T47D (cell line): Measurements from ENCODE around the gene DIS3L2.

Experiments
- DNase-seq, 2 experiments: peaks; one replicate each; pipeline versions ENCODE4 v3.0.0 to v3.0.0-alpha.2; 2011 to 2012; ENCODE audit warnings: low read depth in 1 of 2, low spot score in 1 of 2
- JUND ChIP-seq: IDR thresholded peaks from 2 replicates; pipeline ENCODE4 v1.6.1; 2012; ENCODE audit warnings: low read depth
- in situ Hi-C: cut with HindIII; loops from 2 replicates; pipeline ENCODE4 v1.10.0; 2016; ENCODE audit warnings: low sequenced_read_pairs, low pct_unique_long_range_greater_than_20kb

DIS3L2 gene

GRCh38 chr2:231924889-231925275 is 36.6 kb upstream of the DIS3L2 start:
- peak in 1 of 2 experiments; percentile 35 for DNase-seq
- in situ Hi-C loops: no loop called here

GRCh38 chr2:231925303-231926179 is 36.0 kb upstream of the DIS3L2 start:
- in situ Hi-C loops: no loop called here
- DNase-seq: peak; percentile 80
- no peak for TF ChIP-seq JUND

More at GRCh38 chr2:231924889-231925275, 36.6 kb upstream of the DIS3L2 start:
- no peak for TF ChIP-seq JUND

- peak; percentile 64 to 67 for DNase-seq
- in situ Hi-C loops: no loop called here
- TF ChIP-seq JUND: no peak
These were observed 35.3 kb upstream of the DIS3L2 start, which contains the start of gene NPPC for GRCh38 chr2:231926180-231926741. TSS of gene NPPC (minus strand) at chr2:231926396. CDS start at chr2:231926249, 147 bp downstream.

- DNase-seq: peak; percentile 44 to 56
- TF ChIP-seq JUND: no peak
- in situ Hi-C loops: no loop called here
These were observed 34.5 kb upstream of the DIS3L2 start for GRCh38 chr2:231926761-231927565.

- TF ChIP-seq JUND: no peak
- in situ Hi-C loops: no loop called here
- no peak for DNase-seq
These were observed 34.0 kb upstream of the DIS3L2 start for GRCh38 chr2:231927566-231927890.

GRCh38 chr2:231928481-231928880 is 33.0 kb upstream of the DIS3L2 start:
- in situ Hi-C loops: no loop called here
- no peak for DNase-seq
- no peak for TF ChIP-seq JUND

GRCh38 chr2:231928901-231929725 is 32.4 kb upstream of the DIS3L2 start:
- TF ChIP-seq JUND: no peak
- in situ Hi-C loops: no loop called here
- no peak for DNase-seq

- no peak for TF ChIP-seq JUND
- in situ Hi-C loops: no loop called here
- no peak for DNase-seq
These were observed 31.4 kb upstream of the DIS3L2 start for GRCh38 chr2:231929961-231930592.

GRCh38 chr2:231930593-231931281 is 30.8 kb upstream of the DIS3L2 start:
- TF ChIP-seq JUND: no peak
- DNase-seq: no peak
- in situ Hi-C loops: no loop called here

- DNase-seq: no peak
- in situ Hi-C loops: no loop called here
These were observed 30.0 kb upstream of the DIS3L2 start for GRCh38 chr2:231931481-231931915.

GRCh38 chr2:231932711-231932970 is 28.9 kb upstream of the DIS3L2 start:
- TF ChIP-seq JUND: no peak
- DNase-seq: no peak
- in situ Hi-C loops: no loop called here

More at GRCh38 chr2:231931481-231931915, 30.0 kb upstream of the DIS3L2 start:
- no peak for TF ChIP-seq JUND
